ENCODE results near the gene IMPA2. TPM values are rescaled to one million over a fixed set of nuclear protein-coding genes. Genes with fewer than 3 reads are reported as not detected.

IMPA2 gene
- total RNA-seq, 4 donors from 2014 or later, result 39.5 to 62.7 (median 43.3) TPM

GRCh38 chr18:12031181-12031580 lies 49.9 kb downstream of the IMPA2 start:
- no peak for TF ChIP-seq CTCF (IDR thresholded peaks at IDR 0.05; ENCODE audit: low read depth)

- TF ChIP-seq CTCF (IDR thresholded peaks at IDR 0.05; ENCODE audit: low read depth), result no peak
Observed at GRCh38 chr18:12031846-12032245, 50.5 kb downstream of the IMPA2 start.

GRCh38 chr18:12032786-12033642 lies 51.7 kb downstream of the IMPA2 start:
- no peak for TF ChIP-seq CTCF (IDR thresholded peaks at IDR 0.05; ENCODE audit: low read depth)

- no peak for TF ChIP-seq CTCF (IDR thresholded peaks at IDR 0.05; ENCODE audit: low read depth)
Observed at GRCh38 chr18:12033643-12034025, 52.3 kb downstream of the IMPA2 start.

- no peak for TF ChIP-seq CTCF (IDR thresholded peaks at IDR 0.05; ENCODE audit: low read depth)
Observed at GRCh38 chr18:12034241-12035100, 53.2 kb downstream of the IMPA2 start.

- no peak for TF ChIP-seq CTCF (IDR thresholded peaks at IDR 0.05; ENCODE audit: low read depth)
Observed at GRCh38 chr18:12035481-12035880, 54.2 kb downstream of the IMPA2 start.

GRCh38 chr18:12036201-12036751 lies 55.0 kb downstream of the IMPA2 start:
- no peak for TF ChIP-seq CTCF (IDR thresholded peaks at IDR 0.05; ENCODE audit: low read depth)
